Adipose tissue (tissue), 3 donors: ENCODE measurements around the gene NAV2. TPM values are rescaled to one million over a fixed set of nuclear protein-coding genes. Genes with fewer than 3 reads are reported as not detected.

Experiments used
- H3K27ac ChIP-seq: one replicate; pipeline ENCODE4 v1.5.1; 2013; ENCODE audit warnings: low read depth, low read length
- WGBS, 3 donors: extraction: QIAGEN DNeasy Blood & Tissue Kit; methylation state at CpG; one replicate each; pipeline ENCODE4 v1.1.7; 2013; 5-methylcytosine and 5-hydroxymethylcytosine counted together
- polyA plus RNA-seq, 3 donors: library from polyadenylated mRNA; stranded (reverse); fragments of 200-250 nt; gene quantifications; one replicate each; pipeline ENCODE4 v1.2.3, GENCODE V29; 2013
- donor health status: healthy with polysubstance abuse.
- donor health status: Bipolar disorder and iron deficiency.
- donor health status: healthy.

NAV2 gene
- polyA plus RNA-seq, 3 donors, result 3.9 to 5.1 (median 4.8) TPM

- no peak overlapping the region for H3K27ac ChIP-seq
- 86 to 93% (median 91%) methylated on average over 6 of the region's 6 CpGs for WGBS, 3 donors
These were observed 76.6 kb downstream of the NAV2 start for GRCh38 chr11:19789245-19789644.

DNA sequence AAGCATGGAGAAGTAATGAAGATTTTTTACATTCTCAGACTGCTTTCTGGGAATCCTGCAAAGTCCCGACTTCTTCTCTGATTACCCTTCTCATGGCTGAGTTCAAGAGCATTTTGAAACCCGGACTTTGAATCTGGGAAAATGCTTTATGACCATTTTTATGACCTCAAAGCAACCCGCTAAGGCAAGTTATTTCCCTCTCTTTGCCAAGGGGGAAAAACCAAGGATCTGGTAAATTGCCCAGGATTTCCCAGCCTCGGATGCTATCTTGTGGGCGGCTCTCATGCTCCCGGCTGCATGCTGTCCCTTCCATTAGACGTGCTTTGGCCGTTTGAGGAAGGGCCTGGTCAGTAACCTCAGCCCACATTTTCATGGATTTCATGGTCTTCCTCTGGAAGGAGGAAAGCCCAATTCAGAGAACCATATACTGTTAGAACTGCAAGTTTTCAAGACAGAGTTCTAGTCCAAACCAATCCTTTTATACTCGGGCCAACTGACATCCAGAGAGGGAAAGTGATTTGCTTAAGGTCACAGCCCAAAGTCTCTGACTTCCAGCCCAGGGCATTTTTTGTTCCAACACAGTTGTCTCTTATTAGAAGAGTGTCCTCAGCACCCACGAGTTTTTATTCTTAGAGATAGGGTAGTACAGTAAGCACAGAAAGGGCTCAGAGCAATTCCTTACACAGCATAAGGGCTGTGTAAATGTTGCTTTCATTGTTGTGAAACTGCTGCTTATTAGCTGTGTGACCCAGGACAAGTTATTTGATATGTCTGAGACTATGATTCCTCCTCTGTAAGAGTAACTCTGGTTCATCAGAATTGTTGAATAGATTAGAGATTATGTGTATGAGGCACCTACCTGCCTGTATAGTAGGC, 77.4 kb downstream of the NAV2 start:
- 47 to 64% (median 50%) methylated on average over 10 of the region's 10 CpGs for WGBS, 3 donors
- no peak overlapping the region for H3K27ac ChIP-seq

DNA sequence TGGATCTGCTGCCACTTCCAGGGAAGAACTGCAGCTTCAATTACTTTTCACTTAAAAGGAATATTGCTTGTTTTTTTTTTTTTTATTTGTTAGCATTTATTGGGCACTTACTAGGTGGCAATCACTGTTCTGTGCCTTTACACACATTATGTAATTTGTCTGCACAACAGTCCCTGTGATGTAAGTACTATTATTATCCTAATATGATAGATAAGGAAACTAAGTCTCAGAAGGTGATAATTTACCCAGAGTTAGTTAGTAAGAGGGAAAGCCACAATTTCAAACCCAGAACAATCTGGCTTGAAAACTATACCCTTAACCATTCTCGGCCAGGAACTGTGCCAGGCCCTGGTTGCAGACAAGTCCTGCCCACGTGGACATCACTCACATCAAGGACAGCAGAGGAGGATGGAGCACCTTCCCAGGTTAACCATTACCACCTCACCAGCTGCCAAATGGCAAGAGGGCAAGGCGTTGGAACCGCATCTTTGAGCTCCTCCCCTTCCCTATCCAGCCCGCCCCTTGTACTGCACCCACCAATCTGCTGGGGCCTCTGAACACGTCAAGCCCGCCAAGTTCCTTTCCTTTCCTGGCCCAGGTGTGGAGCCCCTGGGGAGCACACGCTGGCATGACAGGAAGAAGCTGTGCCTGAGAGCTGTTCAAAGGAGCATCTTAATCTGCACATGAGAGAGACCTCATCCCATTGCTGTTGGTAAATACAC, 78.4 kb downstream of the NAV2 start:
- H3K27ac ChIP-seq, result no peak overlapping the region
- 59 to 90% (median 88%) methylated on average over 8 of the region's 8 CpGs for WGBS, 3 donors

DNA sequence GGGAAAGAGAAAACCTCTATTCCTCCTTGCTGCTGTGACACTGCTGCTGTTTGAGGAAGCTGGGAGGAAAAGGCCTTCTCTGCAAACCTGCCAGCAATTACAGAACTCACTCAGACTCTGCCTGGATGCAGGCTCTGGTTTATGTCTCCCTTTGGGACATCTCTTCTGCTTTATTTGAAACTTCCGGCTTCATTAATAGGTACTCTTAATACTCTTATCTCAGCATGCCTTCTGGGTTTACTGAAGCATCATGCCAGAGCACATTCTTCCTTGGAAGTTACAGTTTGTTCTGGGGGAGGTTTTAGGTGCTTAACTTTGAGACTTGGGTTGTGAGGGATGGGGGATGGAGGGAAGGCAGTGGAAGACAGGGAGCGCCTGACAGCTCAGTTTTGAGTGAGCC, 79.9 kb downstream of the NAV2 start:
- H3K27ac ChIP-seq, result no peak overlapping the region
- 66 to 75% (median 74%) methylated on average over 2 of the region's 2 CpGs for WGBS, 3 donors

DNA sequence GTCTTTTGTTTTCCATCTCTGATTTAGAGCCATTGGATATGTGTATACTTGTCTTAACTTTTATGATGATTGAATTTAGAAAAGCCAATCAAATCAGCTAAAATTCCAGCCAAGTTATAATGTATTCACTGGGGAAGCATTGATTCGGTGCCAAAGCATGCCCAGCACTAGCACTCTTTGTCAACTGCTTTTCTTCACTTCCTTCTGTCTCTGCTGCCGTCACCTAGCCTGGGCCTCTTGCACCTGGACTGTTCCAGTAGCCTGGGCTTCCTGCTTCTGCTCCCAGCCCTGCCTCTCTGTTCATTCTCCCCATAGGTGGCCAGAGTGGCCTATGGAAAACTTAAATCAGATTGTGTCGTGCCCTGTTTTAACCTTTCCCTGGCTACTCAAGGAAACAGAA, 80.7 kb downstream of the NAV2 start:
- H3K27ac ChIP-seq, result no peak overlapping the region
- WGBS, 3 donors, result 27 to 84% (median 78%) methylated on average over 3 of the region's 3 CpGs

- no peak overlapping the region for H3K27ac ChIP-seq
- WGBS, 3 donors, result 94 to 96% (median 96%) methylated on average over 6 of the region's 6 CpGs
These were observed 81.5 kb downstream of the NAV2 start for GRCh38 chr11:19794161-19794560.

DNA sequence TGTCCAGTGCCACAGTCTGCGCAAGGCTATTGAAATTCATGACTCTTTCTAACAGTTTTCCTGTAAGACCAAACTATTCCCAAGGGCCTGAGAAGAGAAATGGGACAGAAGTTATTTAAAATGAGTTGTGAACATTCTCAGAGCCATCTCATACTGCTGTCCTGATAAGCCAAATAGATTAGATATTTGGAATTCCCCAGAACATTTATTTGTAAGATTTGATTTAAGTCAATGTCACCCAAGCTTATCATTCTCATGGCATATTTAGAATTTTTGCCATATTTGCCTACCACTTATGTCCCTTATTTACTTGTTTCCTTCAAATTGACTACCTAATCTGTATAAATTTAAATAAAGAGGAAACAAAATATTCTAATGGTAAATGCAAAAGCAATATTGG, 82.4 kb downstream of the NAV2 start:
- WGBS, 3 donors, result 79 to 87% (median 85%) methylated on average over 1 of the region's 1 CpG
- H3K27ac ChIP-seq, result no peak overlapping the region

DNA sequence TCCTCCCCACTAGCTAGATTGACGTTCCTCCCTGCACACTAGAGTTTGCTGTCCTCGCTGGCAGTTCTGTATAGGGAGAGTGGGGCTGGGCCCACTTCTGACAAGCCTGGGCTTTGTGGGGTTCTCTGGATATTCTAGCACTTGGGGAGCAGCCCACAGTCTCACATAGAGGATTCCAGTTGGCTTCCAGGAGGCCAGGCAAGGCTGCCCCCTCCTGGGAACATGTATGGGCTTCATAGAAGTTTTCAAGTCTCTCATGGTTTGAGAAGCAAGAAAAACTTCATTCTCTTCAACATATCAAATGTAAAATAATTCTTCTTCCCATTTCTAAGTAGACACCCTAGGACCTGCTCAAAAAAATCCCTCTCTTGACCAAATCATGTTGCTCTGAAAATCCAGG, 87.5 kb downstream of the NAV2 start:
- WGBS, 3 donors, result 89 to 96% (median 91%) methylated on average over 2 of the region's 2 CpGs
- no peak overlapping the region for H3K27ac ChIP-seq

DNA sequence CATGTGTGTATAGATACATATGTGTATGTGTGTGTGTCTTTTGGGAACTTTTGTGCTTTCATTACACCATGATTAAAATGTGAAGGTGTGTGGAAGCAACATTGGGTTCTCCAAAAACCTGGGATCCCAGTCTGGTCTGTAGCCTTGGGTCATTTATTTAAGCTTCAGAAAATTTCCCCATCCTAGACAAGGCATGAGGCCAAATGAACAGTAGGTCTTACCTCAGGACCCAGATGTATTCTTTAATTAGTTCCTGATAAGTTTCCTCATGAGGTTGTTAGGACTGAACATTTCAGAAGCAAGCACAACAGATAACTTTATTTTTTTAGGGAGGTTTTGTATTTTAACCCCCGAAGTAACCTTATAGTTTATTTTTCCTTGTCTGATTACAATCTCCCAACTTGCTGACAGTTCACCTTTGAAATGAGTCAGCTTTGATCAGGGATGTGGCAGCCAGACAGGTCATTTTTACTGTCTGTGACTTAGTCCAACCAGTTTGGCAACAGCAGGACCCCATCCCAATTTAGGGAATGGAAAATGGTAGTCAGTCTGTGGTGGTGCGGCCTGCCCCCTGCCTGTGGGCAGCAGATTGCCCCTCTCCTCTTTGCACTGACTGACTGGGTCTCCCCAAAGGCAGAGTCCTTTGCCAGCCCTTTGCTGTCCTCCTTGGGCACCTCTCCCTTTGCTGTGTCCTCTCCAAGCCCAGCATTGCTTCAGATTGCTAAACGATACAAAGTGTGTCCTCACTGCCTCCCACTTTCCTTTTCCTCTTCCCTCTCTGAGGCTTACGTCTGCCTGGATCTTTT, 88.3 kb downstream of the NAV2 start:
- H3K27ac ChIP-seq, result no peak overlapping the region
- WGBS, 3 donors, result 51 to 78% (median 78%) methylated on average over 4 of the region's 4 CpGs

- WGBS, 3 donors, result 41 to 71% (median 67%) methylated on average over 4 of the region's 4 CpGs
- H3K27ac ChIP-seq, result no peak overlapping the region
These were observed 90.2 kb downstream of the NAV2 start for GRCh38 chr11:19802773-19803293.

DNA sequence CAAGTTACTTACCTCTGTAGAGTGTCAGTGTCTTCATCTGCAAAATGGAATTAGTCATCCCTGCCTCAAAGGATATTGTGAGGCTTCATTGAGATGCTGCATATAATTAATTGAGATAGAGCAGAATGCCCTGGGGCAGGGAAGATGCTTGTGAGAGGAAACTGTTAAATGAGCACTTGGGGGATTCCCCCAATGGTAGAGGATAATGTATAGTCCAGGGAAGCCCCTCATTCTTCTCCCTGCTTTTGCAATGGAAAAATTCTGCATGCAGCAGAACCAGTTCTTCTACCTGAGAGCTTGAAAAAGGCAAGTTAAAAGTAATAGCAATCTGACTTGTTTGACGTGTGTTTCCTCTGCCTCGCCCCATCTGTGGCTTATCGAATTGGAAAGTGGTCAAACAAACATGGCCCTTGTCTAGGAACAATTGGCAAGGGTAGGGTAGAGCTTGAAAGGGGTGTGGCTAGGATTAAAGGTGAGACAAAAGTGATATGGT, 90.9 kb downstream of the NAV2 start:
- H3K27ac ChIP-seq, result no peak overlapping the region
- WGBS, 3 donors, result 29 to 89% (median 81%) methylated on average over 3 of the region's 3 CpGs

DNA sequence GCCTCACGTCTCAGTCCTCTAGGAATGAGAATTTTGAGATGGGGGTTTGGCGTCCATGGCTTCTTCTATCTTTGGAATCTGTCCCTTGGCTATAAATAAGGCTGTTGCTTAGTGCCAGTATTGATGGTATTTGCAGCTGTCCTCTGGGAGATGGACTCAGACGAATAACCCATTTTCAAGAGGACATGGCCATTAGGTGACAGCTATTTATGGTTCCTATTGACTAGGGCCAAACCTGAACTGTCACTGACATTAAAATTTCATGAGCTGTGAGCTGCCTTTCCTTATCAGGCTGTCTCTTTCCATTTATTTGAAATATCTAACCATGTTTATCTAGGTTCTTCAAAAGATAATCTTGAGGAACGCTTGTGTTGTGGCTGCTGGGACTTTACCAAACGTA, 92.7 kb downstream of the NAV2 start:
- H3K27ac ChIP-seq, result no peak overlapping the region
- 59 to 66% (median 66%) methylated on average over 5 of the region's 5 CpGs for WGBS, 3 donors

- no peak overlapping the region for H3K27ac ChIP-seq
- 35 to 84% (median 69%) methylated on average over 2 of the region's 2 CpGs for WGBS, 3 donors
These were observed 93.2 kb downstream of the NAV2 start for GRCh38 chr11:19805827-19806226.

DNA sequence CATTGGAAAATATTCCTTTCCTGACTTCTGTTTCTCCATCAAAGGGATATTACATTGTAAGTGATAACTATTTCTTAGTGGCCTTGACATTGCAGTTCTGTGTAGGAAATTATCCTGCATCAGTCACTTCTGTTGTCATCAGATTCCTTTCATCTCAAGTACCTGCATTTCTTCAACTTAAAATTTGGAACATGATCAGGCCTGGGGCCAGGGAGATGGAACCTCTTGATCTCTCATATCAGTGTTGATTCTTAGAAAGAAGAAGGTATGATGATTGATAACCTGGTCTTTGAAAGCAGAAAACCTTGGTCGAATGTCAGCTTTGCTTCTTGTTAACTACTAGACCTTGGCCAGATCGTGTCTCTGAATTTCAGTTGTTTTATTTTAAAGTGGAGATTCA, 93.6 kb downstream of the NAV2 start:
- H3K27ac ChIP-seq, result no peak overlapping the region
- WGBS, 3 donors, result 67 to 82% (median 78%) methylated on average over 2 of the region's 2 CpGs

- H3K27ac ChIP-seq, result no peak overlapping the region
- 89 to 100% (median 94%) methylated on average over 1 of the region's 1 CpG for WGBS, 3 donors
These were observed 95.7 kb downstream of the NAV2 start for GRCh38 chr11:19808076-19808911.

DNA sequence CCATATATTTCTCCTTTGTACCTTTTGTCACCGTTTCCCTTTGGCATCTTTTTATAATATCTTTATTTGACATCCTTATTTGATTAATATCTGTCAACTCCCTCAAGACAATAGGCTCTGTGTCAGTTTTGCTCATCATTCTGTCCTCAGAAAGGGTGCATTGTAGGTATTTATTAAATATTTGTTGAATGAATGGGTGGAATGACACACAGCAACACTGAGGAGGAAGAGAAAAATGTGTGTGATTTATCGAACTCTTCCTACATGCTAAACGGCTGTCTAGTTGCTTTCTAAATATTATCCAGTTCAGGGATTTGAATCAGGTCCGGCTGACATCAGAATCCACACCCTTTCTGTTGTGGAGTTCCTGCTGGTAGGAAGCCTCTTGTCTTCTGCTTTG, 98.2 kb downstream of the NAV2 start:
- no peak overlapping the region for H3K27ac ChIP-seq

DNA sequence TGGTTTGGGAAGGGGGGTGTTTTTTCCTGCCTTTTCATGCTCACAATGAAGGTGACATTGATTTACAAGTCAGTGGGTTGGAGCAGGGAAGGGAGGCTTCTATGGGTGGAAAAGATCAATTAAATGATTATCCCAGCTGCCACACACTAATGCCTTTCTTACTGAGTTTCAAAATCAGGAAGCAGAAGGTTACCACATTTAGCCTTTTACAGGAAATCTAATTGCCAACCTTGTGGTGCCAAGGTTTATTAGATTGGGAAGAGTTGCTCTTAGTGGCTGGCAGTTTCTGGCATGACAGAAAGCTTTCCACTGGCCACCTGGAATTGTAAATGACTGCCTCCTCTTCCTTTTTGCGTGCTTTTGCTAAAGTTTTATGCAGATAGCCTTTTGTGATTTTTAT, 98.7 kb downstream of the NAV2 start:
- H3K27ac ChIP-seq, result no peak overlapping the region
- WGBS, 3 donors, result 52 to 70% (median 52%) methylated on average over 1 of the region's 1 CpG

More for the DNA sequence above, 98.2 kb downstream of the NAV2 start:
- WGBS, 3 donors, result 85 to 92% (median 90%) methylated on average over 4 of the region's 4 CpGs

DNA sequence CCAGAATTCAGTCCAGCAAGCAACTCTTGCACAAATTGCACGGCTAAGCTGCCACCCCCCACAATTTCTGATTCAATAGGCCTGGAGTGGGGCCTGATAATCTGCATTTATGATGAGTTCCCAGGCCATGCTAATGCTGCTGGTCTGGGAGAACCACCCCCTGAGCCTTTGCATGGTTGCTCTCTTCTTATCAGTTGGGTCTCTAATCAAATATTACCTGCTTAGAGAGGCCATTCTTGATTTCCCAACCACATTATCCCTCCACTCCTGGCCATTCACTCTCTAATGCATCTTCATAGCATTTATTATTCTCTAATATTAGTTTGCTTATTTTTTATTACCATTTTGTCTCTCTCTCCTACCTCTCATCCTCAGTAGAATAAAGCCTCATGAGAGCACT, 99.5 kb downstream of the NAV2 start:
- H3K27ac ChIP-seq, result no peak overlapping the region
- whole genome bisulfite sequencing, 3 donors, result 97 to 100% (median 98%) methylated on average over 1 of the region's 1 CpG
